K562 treated with DMSO at 1 percent for 48 hours (cell line): ENCODE data around the gene SLC26A6. TPM values are rescaled to one million over a fixed set of nuclear protein-coding genes. Genes with fewer than 3 reads are reported as not detected.

ENCODE experiments used
- total RNA-seq: library from RNA; unstranded; fragments of 300-600 nt; gene quantifications from 2 replicates; pipeline ENCODE4 v1.2.3, GENCODE V29; 2022; ENCODE audit warnings: low replicate concordance; ENCODE audit errors: extremely low read depth

Gene SLC26A6
- total RNA-seq, result not detected in 2 replicates

GRCh38 chr3:48635222-48636021, at the start of gene SLC26A6:
Gene SLC26A6, minus strand, starts transcription at chr3:48635461. Its CDS starts 68 bp downstream, at chr3:48635393.

GRCh38 chr3:48662753-48663488, 27.7 kb upstream of the SLC26A6 start, which contains the start of gene CELSR3:
Gene CELSR3, minus strand, starts transcription at chr3:48662886. Its CDS starts 252 bp downstream, at chr3:48662634.

GRCh38 chr3:48621461-48621869, 13.8 kb downstream of the SLC26A6 start, which contains the start of gene TMEM89:
Gene TMEM89, minus strand, starts transcription at chr3:48621769. Its CDS starts 13 bp downstream, at chr3:48621756.

GRCh38 chr3:48609088-48610005, 25.9 kb downstream of the SLC26A6 start, which contains the start of gene UQCRC1:
Gene UQCRC1, minus strand, starts transcription at chr3:48609646. Its CDS starts 26 bp downstream, at chr3:48609620.

GRCh38 chr3:48595075-48595525, 40.2 kb downstream of the SLC26A6 start, which contains the start of gene COL7A1:
Gene COL7A1, minus strand, starts transcription at chr3:48595329. Its CDS starts 170 bp downstream, at chr3:48595159.

Other genes starting within 250 kb of the SLC26A6 start
- gene PLXNB1, start 205.4 kb downstream of the SLC26A6 start, total RNA-seq, result 67.8 TPM in 1 of 2 replicates, not detected in the other
- not detected in 2 replicates for gene CCDC51, start 195.3 kb downstream of the SLC26A6 start, total RNA-seq
- gene TMA7, start 195.2 kb downstream of the SLC26A6 start, total RNA-seq, result not detected in 2 replicates
- not detected in 2 replicates for gene ATRIP, start 188.7 kb downstream of the SLC26A6 start, total RNA-seq
- not detected in 2 replicates for gene SHISA5, start 131.3 kb downstream of the SLC26A6 start, total RNA-seq
- gene PFKFB4, start 78.7 kb downstream of the SLC26A6 start, total RNA-seq, result not detected in 2 replicates
- gene UCN2, start 71.7 kb downstream of the SLC26A6 start, total RNA-seq, result not detected in 2 replicates
- gene COL7A1, start 40.1 kb downstream of the SLC26A6 start, total RNA-seq, result not detected in 2 replicates
- gene UQCRC1, start 25.8 kb downstream of the SLC26A6 start, total RNA-seq, result 320 and 1,261 TPM in 2 replicates
- not detected in 2 replicates for gene TMEM89, start 13.7 kb downstream of the SLC26A6 start, total RNA-seq
- gene CELSR3, start 27.4 kb upstream of the SLC26A6 start, total RNA-seq, result not detected in 2 replicates
- not detected in 2 replicates for gene NCKIPSD, start 50.5 kb upstream of the SLC26A6 start, total RNA-seq
- 289 TPM in 1 of 2 replicates, not detected in the other for gene IP6K2, start 81.8 kb upstream of the SLC26A6 start, total RNA-seq
- gene PRKAR2A, start 212.4 kb upstream of the SLC26A6 start, total RNA-seq, result not detected in 2 replicates